Measurements from ENCODE around the gene SMIM26. TPM values are rescaled to one million over a fixed set of nuclear protein-coding genes. Genes with fewer than 3 reads are reported as not detected.

Gene SMIM26
- total RNA-seq, 1 experiment from 2014 or later: 90.8 TPM

GRCh38 chr20:18580012-18580411 is 12.8 kb downstream of the SMIM26 start:
- DNase-seq (ENCODE audit: low spot score): no peak

DNA sequence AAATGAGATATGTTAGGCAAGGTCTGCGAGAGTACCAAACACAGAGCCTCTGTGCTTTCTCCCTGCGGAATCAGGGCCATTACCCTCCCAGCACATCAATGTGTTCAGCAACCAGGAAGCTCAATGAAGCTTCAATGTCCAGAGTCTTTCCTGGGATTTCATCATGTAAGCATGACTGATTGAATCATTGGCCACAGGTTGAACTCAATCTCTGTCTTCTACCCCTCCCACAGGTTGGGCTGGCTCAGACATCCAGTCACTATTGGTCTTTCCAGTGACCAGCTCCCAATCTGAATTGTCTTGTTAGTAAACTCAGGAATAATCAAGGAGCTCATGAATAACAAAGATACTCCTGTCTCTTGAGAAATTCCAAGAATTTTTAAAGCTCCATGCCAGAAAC is 17.9 kb downstream of the SMIM26 start:
- DNase-seq (ENCODE audit: low spot score): peak; percentile 20

- DNase-seq (ENCODE audit: low spot score): peak; percentile 86
Observed at GRCh38 chr20:18587665-18588573, 20.7 kb downstream of the SMIM26 start, which contains the start of gene DTD1. DTD1 (plus strand) TSS chr20:18588054; CDS start chr20:18588073, 19 bp downstream.

GRCh38 chr20:18588574-18588933 is 21.3 kb downstream of the SMIM26 start:
- no peak for DNase-seq (ENCODE audit: low spot score)

DNA sequence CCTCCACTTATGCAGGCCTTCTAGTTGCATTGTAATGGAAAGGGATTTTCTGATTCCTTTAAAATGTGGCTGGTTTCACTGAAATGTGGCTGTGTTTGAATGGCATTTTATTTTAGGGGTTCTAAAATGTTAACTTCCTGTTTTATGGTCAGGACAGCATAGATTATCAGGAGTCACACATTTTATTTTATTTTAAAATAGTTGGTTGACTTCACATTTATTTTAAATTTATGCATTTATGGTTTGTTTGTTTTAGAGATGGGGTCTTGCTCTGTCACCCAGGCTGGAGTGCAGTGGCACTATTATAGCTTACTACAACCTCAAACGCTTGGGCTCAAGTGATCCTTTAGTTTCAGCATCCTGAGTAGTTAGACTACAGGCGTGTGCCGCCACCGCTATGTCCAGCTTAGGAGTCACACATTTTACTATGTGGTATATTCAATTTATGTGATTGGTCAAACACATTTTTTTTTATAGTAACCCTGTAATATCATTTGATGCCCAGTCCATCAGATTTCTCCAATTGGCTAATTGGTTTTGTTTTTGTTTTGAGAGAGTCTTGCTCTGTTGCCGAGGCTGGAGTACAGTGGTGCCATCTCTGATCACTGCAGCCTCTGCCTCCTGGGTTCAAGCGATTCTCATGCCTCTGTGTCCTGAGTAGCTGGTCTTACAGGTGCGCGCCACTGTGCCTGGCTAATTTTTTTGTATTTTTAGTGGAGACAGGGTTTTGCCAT is 22.9 kb downstream of the SMIM26 start:
- no peak for DNase-seq (ENCODE audit: low spot score)

DNA sequence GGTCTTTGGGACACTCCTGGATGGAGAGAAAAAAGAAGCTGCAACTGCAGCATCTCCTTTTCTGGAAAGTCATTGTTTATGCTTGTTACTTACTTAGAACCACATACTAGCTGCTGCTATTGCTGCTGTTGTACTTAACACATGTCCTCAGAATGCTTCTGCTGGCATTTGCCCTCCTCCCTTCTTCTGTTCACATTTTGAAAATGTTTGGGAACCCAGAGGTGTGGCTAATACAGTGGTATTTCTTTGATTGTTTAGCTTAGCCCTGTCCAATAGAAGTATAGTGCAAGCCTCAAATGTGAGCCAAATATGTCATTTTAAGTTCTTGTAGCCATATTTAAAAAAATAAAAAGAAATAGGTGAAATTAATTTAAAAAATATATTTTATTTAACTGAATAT is 29.0 kb downstream of the SMIM26 start:
- no peak for DNase-seq (ENCODE audit: low spot score)

- DNase-seq (ENCODE audit: low spot score): no peak
Observed at GRCh38 chr20:18609741-18610140, 42.5 kb downstream of the SMIM26 start.

DNA sequence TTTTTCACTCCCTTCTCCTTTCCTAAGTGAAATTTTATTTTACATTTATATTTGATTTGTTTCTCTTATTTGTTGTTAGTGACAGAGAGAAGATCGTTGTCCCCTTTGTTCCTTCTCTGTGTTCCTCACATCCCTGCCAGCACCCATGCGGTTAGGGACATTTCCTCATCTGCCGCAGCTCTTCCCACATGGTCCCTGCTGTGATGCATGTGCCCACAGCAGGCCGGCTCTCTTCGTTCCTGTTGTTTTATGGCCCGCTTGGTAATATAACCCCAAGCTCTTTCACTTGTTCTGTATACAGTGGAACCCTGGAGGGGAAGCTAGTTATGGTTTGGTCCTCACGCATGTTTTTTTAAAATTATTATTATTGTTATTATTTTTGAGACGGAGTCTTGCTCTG is 44.3 kb downstream of the SMIM26 start:
- DNase-seq (ENCODE audit: low spot score): no peak

DNA sequence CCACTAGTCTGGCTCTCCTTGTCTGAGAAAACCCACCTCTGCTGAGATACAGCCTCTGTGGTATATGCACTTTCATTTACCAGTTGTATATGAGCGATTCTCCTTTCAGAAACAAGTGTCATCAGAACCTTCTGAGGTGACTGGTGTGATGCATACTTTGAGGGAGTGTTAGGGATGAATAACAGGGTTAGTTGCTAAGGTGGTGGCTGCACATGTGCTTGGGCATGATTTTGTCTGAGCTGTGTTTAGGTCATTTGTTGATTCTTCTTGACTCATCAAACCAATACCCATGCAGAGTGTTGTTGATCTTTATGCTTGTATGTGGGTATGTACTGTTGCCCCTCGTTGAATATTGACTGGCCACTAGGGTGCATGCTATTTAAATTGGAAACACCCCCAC is 46.3 kb downstream of the SMIM26 start:
- no peak for DNase-seq (ENCODE audit: low spot score)

GRCh38 chr20:18614244-18614643 is 47.0 kb downstream of the SMIM26 start:
- no peak for DNase-seq (ENCODE audit: low spot score)

DNA sequence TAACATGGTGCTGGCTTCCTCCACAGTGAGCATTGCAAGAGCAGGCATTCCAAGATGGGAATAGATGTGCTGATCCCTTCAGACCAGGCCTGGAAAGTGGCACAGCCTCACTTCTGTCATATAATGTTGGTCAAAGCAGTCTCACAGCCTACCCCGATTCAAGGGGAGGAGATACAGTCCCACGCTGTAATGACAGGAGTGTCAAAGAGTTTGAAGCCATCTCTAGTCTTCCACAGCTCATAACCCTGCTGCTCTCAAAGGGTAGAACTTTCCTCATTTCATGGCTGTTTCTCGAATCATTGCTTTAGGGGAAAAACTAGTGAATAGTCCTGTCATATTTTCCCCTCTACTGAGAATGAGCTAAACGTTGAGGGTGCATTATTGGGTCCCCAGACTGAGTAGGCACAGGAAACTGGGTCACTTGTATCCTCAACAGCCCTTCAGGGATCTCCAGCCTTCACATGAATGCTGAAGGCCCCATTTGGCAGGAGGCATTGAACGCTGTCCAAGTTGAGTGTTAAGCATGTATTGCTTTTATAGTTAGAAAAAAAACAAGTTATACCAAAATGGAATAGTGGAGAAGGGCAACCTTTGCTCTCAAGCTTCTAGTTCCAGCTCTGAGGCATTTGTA is 47.9 kb downstream of the SMIM26 start:
- DNase-seq (ENCODE audit: low spot score): no peak

Small RNA genes within 50 kb of the gene (small RNA-seq; reads per million reads assigned to genes)
- gene RN7SL638P (not detected), gene RNU6ATAC34P (not detected)

Other genes starting within 250 kb of the SMIM26 start
- 0.83 and 1.5 TPM in 2 replicates for gene DZANK1, start 100.4 kb upstream of the SMIM26 start, total RNA-seq (2014; rRNA removed; shearing (Covaris generic))
- 12.9 and 18.3 TPM in 2 replicates for gene POLR3F, start 100.0 kb upstream of the SMIM26 start, total RNA-seq (2014; rRNA removed; shearing (Covaris generic))
- 5.5 and 9.0 TPM in 2 replicates for gene RBBP9, start 70.2 kb upstream of the SMIM26 start, total RNA-seq (2014; rRNA removed; shearing (Covaris generic))
- 66.0 and 74.5 TPM in 2 replicates for gene SEC23B, start 59.5 kb upstream of the SMIM26 start, total RNA-seq (2014; rRNA removed; shearing (Covaris generic))
- gene DTD1, start 20.6 kb downstream of the SMIM26 start, total RNA-seq (2014; rRNA removed; shearing (Covaris generic)): 48.0 and 50.0 TPM in 2 replicates
- gene SCP2D1, start 246.4 kb downstream of the SMIM26 start, total RNA-seq (2014; rRNA removed; shearing (Covaris generic)): 0.18 TPM in 1 of 2 replicates, not detected in the other

Measured in HT-29 (cell line).